Activated naive CD4-positive, alpha-beta T cell (primary cell): Measurements from ENCODE around the gene RRP1B.

ENCODE experiments used
- DNase-seq, 4 experiments: peaks; one replicate each; lab custom pipeline; 2025; lab: John Stamatoyannopoulos, UW

Gene RRP1B

GRCh38 chr21:43743947-43744346 lies 84.6 kb downstream of the RRP1B start:
- DNase-seq, result no peak

DNA sequence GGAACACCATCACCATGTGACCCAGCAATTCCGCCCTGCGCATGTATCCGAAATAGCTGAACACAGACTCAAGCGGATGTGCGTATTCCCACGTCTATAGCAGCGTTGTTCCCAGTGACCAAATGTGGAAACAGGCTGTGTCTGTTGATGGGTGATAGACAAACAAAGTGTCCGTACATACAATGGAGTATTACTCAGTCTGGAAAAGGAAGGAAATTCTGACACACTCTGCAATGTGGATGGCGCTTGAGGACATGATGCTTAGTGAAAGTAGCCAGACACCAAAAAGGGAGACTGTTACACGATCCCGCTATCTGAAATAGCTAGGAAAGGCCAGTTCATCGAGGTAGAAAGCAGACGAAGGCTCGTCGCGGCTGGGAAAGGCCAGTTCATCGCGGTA lies 85.4 kb downstream of the RRP1B start:
- DNase-seq, result no peak
